Uterus (tissue), 2 donors: ENCODE results near the gene SCP2.

Source experiments
- CTCF ChIP-seq, 4 experiments: fragments of 200-600 bp in 2 of 4; fragments of 450-650 bp in 2 of 4; sonication (generic) in 2 of 4; IDR thresholded peaks; one replicate each; pipeline ENCODE4 v1.5.1; 2016 to 2019; ENCODE audit warnings: antibody characterized with exemption in 4 of 4, mild to moderate bottlenecking in 2 of 4, moderate library complexity in 1 of 4
- POLR2A ChIP-seq, 2 donors: fragments of 450-650 bp; IDR thresholded peaks; one replicate each; pipeline ENCODE4 v1.6.1; 2016; ENCODE audit warnings: antibody characterized with exemption in 2 of 2, mild to moderate bottlenecking in 1 of 2, moderate library complexity in 1 of 2

GRCh38 chr1:52976183-52977035 lies 49.3 kb downstream of the SCP2 start:
- no peak for TF ChIP-seq CTCF (IDR thresholded peaks at IDR 0.05)
- TF ChIP-seq POLR2A (IDR thresholded peaks at IDR 0.05), result no peak
